Activated B cell treated with CpG ODN at 0.5 μM for 24 hours (primary cell): ENCODE data around the gene SNAPC4. TPM values are rescaled to one million over a fixed set of nuclear protein-coding genes. Genes with fewer than 3 reads are reported as not detected.

Experiments
- ATAC-seq: fragments of 200-7000 bp; cut with Tn5 transposase; one replicate; pipeline ENCODE4 v1.10.0; 2021; ENCODE audit warnings: low read depth, mild to moderate bottlenecking, moderate library complexity
- CTCF ChIA-PET: fragments of 350-600 bp; sonication (Branson Sonifier 250); formaldehyde crosslinking; loops from one replicate; lab custom pipeline; 2021; ENCODE audit warnings: antibody characterized with exemption; lab: Charles Lee
- POLR2A ChIA-PET: fragments of 350-600 bp; sonication (Branson Sonifier 250); formaldehyde crosslinking; loops from one replicate; lab custom pipeline; 2021; ENCODE audit warnings: antibody characterized with exemption; lab: Charles Lee
- DNase-seq: peaks from one replicate; pipeline ENCODE4 v3.0.0; 2022
- H3K27ac Mint-ChIP-seq: one replicate; pipeline ENCODE4 v1.8.0; 2020; ENCODE audit warnings: mixed read lengths
- H3K27me3 Mint-ChIP-seq: one replicate; pipeline ENCODE4 v1.8.0; 2021; ENCODE audit warnings: mixed read lengths
- H3K36me3 Mint-ChIP-seq: one replicate; pipeline ENCODE4 v1.8.0; 2021; ENCODE audit warnings: low read depth, mixed read lengths
- H3K4me1 Mint-ChIP-seq: one replicate; pipeline ENCODE4 v1.8.0; 2021; ENCODE audit warnings: mixed read lengths
- H3K4me3 Mint-ChIP-seq: one replicate; pipeline ENCODE4 v1.8.0; 2020; ENCODE audit warnings: mild to moderate bottlenecking, mixed read lengths
- H3K9me3 Mint-ChIP-seq: one replicate; pipeline ENCODE4 v1.8.0; 2020; ENCODE audit warnings: mixed read lengths
- CTCF ChIP-seq: fragments of 200-600 bp; IDR thresholded peaks from one replicate; pipeline ENCODE4 v1.8.0; 2022; ENCODE audit warnings: antibody characterized with exemption, mild to moderate bottlenecking
- intact Hi-C: fragments of 100-400 bp; cut with micrococcal nuclease; formaldehyde crosslinking; loops from one replicate; pipeline ENCODE4 v1.15.1; 2024
- total RNA-seq: library from RNA; stranded (reverse); gene quantifications from 2 replicates; pipeline ENCODE4 v1.2.3, GENCODE V29; 2022

The SNAPC4 gene
- total RNA-seq, 1 donor from 2014 or later = 22.2 TPM

GRCh38 chr9:136380381-136380780, 19.6 kb downstream of the SNAPC4 start:
- Mint-ChIP-seq H3K36me3 (peaks cover 46% of the 10 kb centered on the region), H3K9me3 (no peaks in the 10 kb centered on the region), H3K27me3 (no peaks in the 10 kb centered on the region), H3K4me3 (no peak overlapping the region), H3K27ac (no peak overlapping the region), H3K4me1 (no peaks in the 10 kb centered on the region)
- no peak for ATAC-seq
- DNase-seq = no peak
- intact Hi-C loops = no loop called here
- ChIA-PET CTCF (interaction anchor here (1.1 kb wide), 1 partner anchor 9 kb away, joined by 3 read pairs; no protein-coding TSS in a partner anchor), POLR2A (no interaction called here)
- TF ChIP-seq CTCF = no peak

GRCh38 chr9:136379891-136380290, 20.1 kb downstream of the SNAPC4 start:
- intact Hi-C loops = no loop called here
- Mint-ChIP-seq H3K27me3 (no peaks in the 10 kb centered on the region), H3K27ac (no peak overlapping the region), H3K4me3 (no peak overlapping the region), H3K4me1 (no peaks in the 10 kb centered on the region), H3K9me3 (no peaks in the 10 kb centered on the region), H3K36me3 (peaks cover 42% of the 10 kb centered on the region)
- ChIA-PET POLR2A (no interaction called here), CTCF (no interaction called here)
- DNase-seq (no peak), ATAC-seq (no peak)
- no peak for TF ChIP-seq CTCF

GRCh38 chr9:136379401-136379800, 20.6 kb downstream of the SNAPC4 start:
- intact Hi-C loops = no loop called here
- POLR2A ChIA-PET = no interaction called here
- CTCF ChIA-PET = no interaction called here
- no peaks in the 10 kb centered on the region for H3K4me1 Mint-ChIP-seq
- TF ChIP-seq CTCF = no peak
- H3K36me3 Mint-ChIP-seq = peaks cover 38% of the 10 kb centered on the region
- H3K4me3 Mint-ChIP-seq = no peak overlapping the region
- ATAC-seq (no peak), DNase-seq (no peak)
- no peaks in the 10 kb centered on the region for H3K27me3 Mint-ChIP-seq
- no peaks in the 10 kb centered on the region for H3K9me3 Mint-ChIP-seq
- H3K27ac Mint-ChIP-seq = no peak overlapping the region

- ChIA-PET POLR2A (no interaction called here), CTCF (no interaction called here)
- Mint-ChIP-seq H3K4me3 (no peak overlapping the region), H3K4me1 (no peaks in the 10 kb centered on the region), H3K27me3 (no peaks in the 10 kb centered on the region), H3K36me3 (peaks cover 33% of the 10 kb centered on the region), H3K9me3 (no peaks in the 10 kb centered on the region), H3K27ac (no peak overlapping the region)
- TF ChIP-seq CTCF = no peak
- no peak for ATAC-seq
- no peak for DNase-seq
- intact Hi-C loops = no loop called here
Observed at GRCh38 chr9:136379003-136379287, 21.0 kb downstream of the SNAPC4 start.

GRCh38 chr9:136378170-136379002, 21.6 kb downstream of the SNAPC4 start:
- Mint-ChIP-seq H3K9me3 (no peaks in the 10 kb centered on the region), H3K27ac (no peak overlapping the region), H3K4me1 (no peaks in the 10 kb centered on the region), H3K27me3 (no peaks in the 10 kb centered on the region), H3K36me3 (peaks cover 29% of the 10 kb centered on the region), H3K4me3 (no peak overlapping the region)
- DNase-seq (no peak), ATAC-seq (no peak)
- POLR2A ChIA-PET = no interaction called here
- intact Hi-C loops = no loop called here
- CTCF ChIA-PET = no interaction called here
- TF ChIP-seq CTCF = no peak
